Esophagus muscularis mucosa (tissue), 4 donors: ENCODE measurements around the gene TMEM63C. TPM values are rescaled to one million over a fixed set of nuclear protein-coding genes. Genes with fewer than 3 reads are reported as not detected.

Experiments
- DNase-seq: peaks from one replicate; pipeline ENCODE4 v3.0.0-alpha.2; 2017; ENCODE audit errors: extremely low spot score
- H3K27ac ChIP-seq, 4 donors: fragments of 200-600 bp; sonication (generic); replicated peaks in 1 of 4; 1 replicate in 3 of 4; 2 replicates in 1 of 4; pipeline ENCODE4 v1.5.1; 2016 to 2019; ENCODE audit warnings: mild to moderate bottlenecking in 1 of 4
- H3K27me3 ChIP-seq, 4 donors: fragments of 200-600 bp; sonication (generic); one replicate each; pipeline versions ENCODE4 v1.5.1 to v1.6.0; 2016 to 2019
- H3K36me3 ChIP-seq, 4 donors: fragments of 200-600 bp; sonication (generic); one replicate each; pipeline ENCODE4 v1.5.1; 2016 to 2019
- H3K4me1 ChIP-seq, 4 donors: fragments of 200-600 bp; sonication (generic); one replicate each; pipeline ENCODE4 v1.5.1; 2016 to 2019
- H3K4me3 ChIP-seq, 4 donors: fragments of 200-600 bp; sonication (generic); 1 replicate in 2 of 4; 2 replicates in 2 of 4; pipeline ENCODE4 v1.5.1; 2016 to 2019; ENCODE audit warnings: mild to moderate bottlenecking in 4 of 4, moderate library complexity in 1 of 4
- H3K9me3 ChIP-seq, 4 donors: fragments of 200-600 bp; sonication (generic); 1 replicate in 3 of 4; 2 replicates in 1 of 4; pipeline ENCODE4 v1.5.1; 2016 to 2019
- EP300 ChIP-seq: sonication (generic); formaldehyde crosslinking; IDR thresholded peaks from one replicate; pipeline ENCODE4 v1.6.1; 2017; ENCODE audit warnings: antibody characterized with exemption
- POLR2A ChIP-seq: fragments of 450-650 bp; IDR thresholded peaks from one replicate; pipeline ENCODE4 v1.6.1; 2017; ENCODE audit warnings: antibody characterized with exemption, moderate library complexity, mild to moderate bottlenecking, low read depth
- POLR2AphosphoS5 ChIP-seq, 2 donors: sonication (generic); formaldehyde crosslinking; IDR thresholded peaks; one replicate each; pipeline ENCODE4 v1.6.1; 2017; ENCODE audit warnings: antibody characterized with exemption in 2 of 2
- WGBS: methylation state at CpG from one replicate; pipeline ENCODE4 v1.1.5; 2018; 5-methylcytosine and 5-hydroxymethylcytosine counted together
- intact Hi-C: fragments of 100-400 bp; cut with DNase I; formaldehyde crosslinking; loops from one replicate; pipeline ENCODE4 v1.15.1; 2023
- total RNA-seq, 4 donors: library from RNA; depleted of rRNA; stranded (reverse); fragments of >200 nt; gene quantifications; one replicate each; pipeline versions ENCODE4 v1.1.0 to v1.2.1, GENCODE V29; 2016
- TF ChIP-seq, protein P1 (sequence below), 3 experiments: fragments of 200-600 bp in 2 of 3; fragments of 450-650 bp in 1 of 3; sonication (generic) in 2 of 3; IDR thresholded peaks; one replicate each; pipeline ENCODE4 v1.5.1; 2017 to 2019; ENCODE audit warnings: antibody characterized with exemption in 3 of 3, mild to moderate bottlenecking in 2 of 3, moderate library complexity in 1 of 3

The TMEM63C gene
- total RNA-seq, 4 donors from 2014 or later: 0.83 to 5.0 (median 1.1) TPM

DNA sequence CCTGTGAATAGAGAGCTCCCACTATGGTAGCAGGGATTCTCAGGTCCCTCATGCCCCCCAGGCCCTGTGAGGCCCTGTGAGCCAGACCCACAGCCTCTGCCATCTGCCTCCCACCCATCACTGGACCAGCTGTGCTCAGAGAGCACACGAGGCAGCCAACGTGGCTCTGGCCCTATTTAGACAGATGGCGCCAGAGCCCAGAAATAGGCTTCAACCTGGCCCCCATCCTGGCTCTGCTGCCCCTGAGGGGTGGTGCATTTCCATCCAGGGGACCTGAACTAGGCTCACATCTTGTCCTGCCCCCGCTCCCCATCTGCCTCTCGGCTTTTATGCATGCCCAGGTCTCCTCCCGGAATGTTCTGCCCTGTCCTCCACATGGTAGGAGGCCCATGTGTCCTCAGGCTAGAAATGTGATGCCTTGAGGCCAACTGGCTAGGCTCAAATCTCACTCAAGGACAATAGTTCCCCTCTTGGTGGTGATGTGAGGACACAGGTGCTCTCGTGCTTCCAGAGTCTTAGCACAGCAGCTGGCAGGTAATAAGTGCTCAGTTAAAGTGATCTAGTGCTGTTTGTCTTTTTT lies 18.9 kb downstream of the TMEM63C start:
- Histone ChIP-seq H3K4me1 (no peaks in the 10 kb centered on the region), H3K27me3 (peaks cover 0 to 75% (median 0%) of the 10 kb centered on the region in 4 donors), H3K9me3 (no peaks in the 10 kb centered on the region), H3K27ac (no peak overlapping the region), H3K36me3 (no peaks in the 10 kb centered on the region), H3K4me3 (no peak overlapping the region)
- 74% methylated on average over 7 of the region's 7 CpGs for WGBS
- TF ChIP-seq, protein P1, sequence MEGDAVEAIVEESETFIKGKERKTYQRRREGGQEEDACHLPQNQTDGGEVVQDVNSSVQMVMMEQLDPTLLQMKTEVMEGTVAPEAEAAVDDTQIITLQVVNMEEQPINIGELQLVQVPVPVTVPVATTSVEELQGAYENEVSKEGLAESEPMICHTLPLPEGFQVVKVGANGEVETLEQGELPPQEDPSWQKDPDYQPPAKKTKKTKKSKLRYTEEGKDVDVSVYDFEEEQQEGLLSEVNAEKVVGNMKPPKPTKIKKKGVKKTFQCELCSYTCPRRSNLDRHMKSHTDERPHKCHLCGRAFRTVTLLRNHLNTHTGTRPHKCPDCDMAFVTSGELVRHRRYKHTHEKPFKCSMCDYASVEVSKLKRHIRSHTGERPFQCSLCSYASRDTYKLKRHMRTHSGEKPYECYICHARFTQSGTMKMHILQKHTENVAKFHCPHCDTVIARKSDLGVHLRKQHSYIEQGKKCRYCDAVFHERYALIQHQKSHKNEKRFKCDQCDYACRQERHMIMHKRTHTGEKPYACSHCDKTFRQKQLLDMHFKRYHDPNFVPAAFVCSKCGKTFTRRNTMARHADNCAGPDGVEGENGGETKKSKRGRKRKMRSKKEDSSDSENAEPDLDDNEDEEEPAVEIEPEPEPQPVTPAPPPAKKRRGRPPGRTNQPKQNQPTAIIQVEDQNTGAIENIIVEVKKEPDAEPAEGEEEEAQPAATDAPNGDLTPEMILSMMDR (IDR thresholded peaks at IDR 0.05): no peak
- TF ChIP-seq POLR2AphosphoS5 (IDR thresholded peaks at IDR 0.05): no peak
- no peak for TF ChIP-seq EP300
- TF ChIP-seq POLR2A: no peak
- no peak for DNase-seq
- intact Hi-C loops: no loop called here

DNA sequence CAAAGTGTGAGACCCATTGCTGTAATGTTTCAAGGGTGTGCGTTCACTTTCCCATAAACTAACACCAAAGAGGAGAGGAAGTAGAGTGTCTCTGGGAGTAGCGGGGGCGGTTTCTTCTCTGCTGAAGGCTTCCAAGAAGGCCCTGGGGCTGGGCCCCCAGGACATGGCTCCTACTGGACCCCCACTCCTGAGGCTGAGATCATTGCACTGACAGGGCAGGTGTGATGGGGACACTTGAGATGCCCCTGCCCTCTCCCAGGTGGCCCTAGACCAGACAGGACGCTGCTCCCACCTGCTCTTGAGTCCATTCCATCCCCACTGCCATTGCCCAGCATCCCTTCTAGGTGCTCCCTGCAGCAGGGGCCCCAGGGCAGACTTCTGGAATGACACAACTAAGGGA lies 20.1 kb downstream of the TMEM63C start:
- intact Hi-C loops: no loop called here
- H3K4me3 ChIP-seq: no peak overlapping the region
- no peaks in the 10 kb centered on the region for H3K36me3 ChIP-seq

GRCh38 chr14:77203611-77204458 lies 22.2 kb downstream of the TMEM63C start:
- no peak for TF ChIP-seq POLR2AphosphoS5 (IDR thresholded peaks at IDR 0.05)
- TF ChIP-seq, protein P1 (IDR thresholded peaks at IDR 0.05): no peak
- no peak for TF ChIP-seq POLR2A
- no peak for TF ChIP-seq EP300
- H3K4me3 ChIP-seq: no peak overlapping the region
- H3K4me1 ChIP-seq: no peaks in the 10 kb centered on the region
- DNase-seq: no peak
- intact Hi-C loops: no loop called here
- 35% methylated on average over 4 of the region's 5 CpGs for WGBS
- H3K27me3 ChIP-seq: peaks cover 0 to 50% (median 0%) of the 10 kb centered on the region in 4 donors
- no peak overlapping the region for H3K27ac ChIP-seq
- H3K9me3 ChIP-seq: no peaks in the 10 kb centered on the region
- no peaks in the 10 kb centered on the region for H3K36me3 ChIP-seq

More for the DNA sequence above, 20.1 kb downstream of the TMEM63C start:
- peaks cover 0 to 64% (median 0%) of the 10 kb centered on the region in 4 donors for H3K27me3 ChIP-seq
- TF ChIP-seq, protein P1 (IDR thresholded peaks at IDR 0.05): no peak
- no peak for TF ChIP-seq POLR2AphosphoS5 (IDR thresholded peaks at IDR 0.05)
- TF ChIP-seq EP300: no peak
- TF ChIP-seq POLR2A: no peak
- no peak overlapping the region for H3K27ac ChIP-seq
- DNase-seq: no peak
- H3K9me3 ChIP-seq: no peaks in the 10 kb centered on the region
- no peaks in the 10 kb centered on the region for H3K4me1 ChIP-seq
- 74% methylated on average over 4 of the region's 4 CpGs for WGBS

GRCh38 chr14:77204459-77204771 lies 22.8 kb downstream of the TMEM63C start:
- Histone ChIP-seq H3K9me3 (no peaks in the 10 kb centered on the region), H3K27me3 (peaks cover 0 to 50% (median 0%) of the 10 kb centered on the region in 4 donors), H3K27ac (no peak overlapping the region), H3K4me3 (no peak overlapping the region), H3K4me1 (no peaks in the 10 kb centered on the region), H3K36me3 (no peaks in the 10 kb centered on the region)
- WGBS: 62% methylated on average over 6 of the region's 6 CpGs
- TF ChIP-seq POLR2A (no peak), POLR2AphosphoS5 (IDR thresholded peaks at IDR 0.05) (no peak), EP300 (no peak)
- TF ChIP-seq, protein P1 (IDR thresholded peaks at IDR 0.05): no peak
- intact Hi-C loops: no loop called here
- no peak for DNase-seq
